Rectal smooth muscle tissue (tissue), 1 donor: Measurements from ENCODE around the gene PHPT1.
A peak's percentile ranks its signal among the peaks of the same experiment; 100 is the strongest.

Experiments
- H3K27ac ChIP-seq: one replicate; pipeline ENCODE4 v1.7.0; 2013; ENCODE audit warnings: low read depth, low read length, inconsistent platforms
- H3K27me3 ChIP-seq: one replicate; pipeline ENCODE4 v1.7.0; 2013; ENCODE audit warnings: low read length; ENCODE audit not compliant: control insufficient read depth, insufficient read depth
- H3K36me3 ChIP-seq: one replicate; pipeline ENCODE4 v1.7.0; 2013; ENCODE audit warnings: low read length; ENCODE audit not compliant: control insufficient read depth, insufficient read depth
- H3K4me1 ChIP-seq: one replicate; pipeline ENCODE4 v1.7.0; 2013; ENCODE audit warnings: low read length; ENCODE audit not compliant: control insufficient read depth, insufficient read depth
- H3K4me3 ChIP-seq: one replicate; pipeline ENCODE4 v1.7.0; 2013; ENCODE audit warnings: low read length
- H3K9ac ChIP-seq: one replicate; pipeline ENCODE4 v1.7.0; 2013; ENCODE audit warnings: low read length

PHPT1 gene

DNA sequence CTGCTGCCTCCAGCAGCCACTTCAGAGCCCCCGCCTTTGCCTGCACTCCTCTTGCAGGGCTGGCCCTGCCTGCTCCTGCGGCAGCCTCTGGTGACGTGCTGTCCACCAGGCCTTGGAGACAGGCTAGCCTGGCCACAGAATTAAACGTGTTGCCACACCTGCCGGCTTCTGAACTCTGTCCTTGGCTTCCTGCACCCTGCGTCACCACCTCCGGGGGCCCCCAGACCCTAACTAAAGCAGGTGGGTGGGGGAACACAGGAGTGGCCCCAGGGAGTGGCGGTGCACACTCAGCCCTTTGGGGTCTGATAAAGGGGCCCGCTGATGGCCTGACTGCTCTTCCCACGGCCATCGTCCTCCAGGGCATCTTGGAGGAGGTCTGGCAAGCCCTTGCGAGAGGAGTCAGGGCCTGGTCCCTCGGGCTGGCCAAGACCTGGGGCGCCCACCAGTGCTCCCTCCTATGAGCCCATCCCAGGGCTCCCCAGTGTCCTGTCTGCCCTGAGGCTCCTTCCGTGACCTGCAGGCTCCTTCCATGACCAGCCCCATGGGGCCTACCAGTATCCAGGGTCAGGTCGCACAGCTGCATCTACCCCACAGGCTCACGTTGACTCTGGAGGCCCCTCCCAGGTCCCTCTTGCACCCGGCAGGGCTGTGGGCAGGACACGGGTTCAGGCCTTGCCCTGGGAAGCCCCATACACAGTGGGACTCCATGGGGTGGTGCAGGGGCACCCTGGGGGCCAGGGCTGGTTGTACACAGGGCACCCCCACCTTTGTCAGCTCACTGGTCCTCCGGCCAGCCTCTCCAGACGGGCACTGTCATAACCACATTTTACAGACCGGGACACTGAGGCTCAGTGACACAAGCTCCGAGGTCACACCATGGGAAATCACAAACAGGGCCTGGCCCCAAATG lies 1.9 kb downstream of the PHPT1 start:
- peaks cover 15% of the 10 kb centered on the region for H3K27me3 ChIP-seq
- peak overlapping the region; percentile 90 for H3K4me3 ChIP-seq
- H3K4me1 ChIP-seq: peaks cover 14% of the 10 kb centered on the region
- H3K9ac ChIP-seq: no peak overlapping the region
- H3K36me3 ChIP-seq: peaks cover 7% of the 10 kb centered on the region
- H3K27ac ChIP-seq: no peak overlapping the region

DNA sequence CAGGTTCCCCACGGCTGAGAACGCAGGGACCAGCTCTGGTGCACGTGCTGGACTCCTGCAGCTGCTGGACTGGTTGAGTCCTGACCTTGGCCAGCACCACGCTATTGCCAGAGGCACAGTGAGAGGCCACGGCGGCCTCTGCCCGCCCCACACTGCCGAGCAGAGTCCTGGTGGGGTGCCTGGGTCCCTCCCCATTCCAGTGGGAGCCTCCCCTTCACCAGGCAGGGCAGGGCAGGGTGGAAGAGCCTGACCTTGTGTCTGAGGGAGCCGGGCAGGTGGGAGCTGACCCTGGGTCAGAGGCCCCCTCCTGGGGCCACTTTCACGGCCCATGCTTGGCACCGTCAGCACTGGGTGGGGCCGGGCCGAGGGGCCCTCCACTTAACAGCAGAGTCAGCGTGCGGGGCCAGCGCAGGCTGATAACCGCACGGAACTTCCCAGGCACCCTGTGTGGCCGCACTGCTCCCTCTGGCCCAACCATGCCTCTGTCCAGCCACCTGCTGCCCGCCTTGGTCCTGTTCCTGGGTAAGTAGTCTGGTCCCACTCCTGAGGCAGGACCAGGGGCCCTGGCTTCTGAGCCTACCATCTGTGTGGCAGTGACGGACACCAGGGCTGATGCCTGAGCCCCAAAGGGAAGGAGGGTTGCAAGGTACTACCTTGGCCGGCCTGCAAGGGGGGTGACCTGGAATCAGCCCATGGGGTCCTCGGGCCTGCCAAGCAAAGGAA lies 2.9 kb downstream of the PHPT1 start, which contains the start of gene MAMDC4:
TSS of gene MAMDC4 (plus strand) at position 406 of the 723 bp plus-strand sequence. CDS start at position 477, 71 bp downstream.
- H3K27me3 ChIP-seq: peaks cover 7% of the 10 kb centered on the region
- H3K4me3 ChIP-seq: no peak within 1 kb of the TSS
- no peak within 1 kb of the TSS for H3K9ac ChIP-seq
- peaks cover 7% of the 10 kb centered on the region for H3K36me3 ChIP-seq
- peaks cover 14% of the 10 kb centered on the region for H3K4me1 ChIP-seq
- H3K27ac ChIP-seq: no peak within 1 kb of the TSS

DNA sequence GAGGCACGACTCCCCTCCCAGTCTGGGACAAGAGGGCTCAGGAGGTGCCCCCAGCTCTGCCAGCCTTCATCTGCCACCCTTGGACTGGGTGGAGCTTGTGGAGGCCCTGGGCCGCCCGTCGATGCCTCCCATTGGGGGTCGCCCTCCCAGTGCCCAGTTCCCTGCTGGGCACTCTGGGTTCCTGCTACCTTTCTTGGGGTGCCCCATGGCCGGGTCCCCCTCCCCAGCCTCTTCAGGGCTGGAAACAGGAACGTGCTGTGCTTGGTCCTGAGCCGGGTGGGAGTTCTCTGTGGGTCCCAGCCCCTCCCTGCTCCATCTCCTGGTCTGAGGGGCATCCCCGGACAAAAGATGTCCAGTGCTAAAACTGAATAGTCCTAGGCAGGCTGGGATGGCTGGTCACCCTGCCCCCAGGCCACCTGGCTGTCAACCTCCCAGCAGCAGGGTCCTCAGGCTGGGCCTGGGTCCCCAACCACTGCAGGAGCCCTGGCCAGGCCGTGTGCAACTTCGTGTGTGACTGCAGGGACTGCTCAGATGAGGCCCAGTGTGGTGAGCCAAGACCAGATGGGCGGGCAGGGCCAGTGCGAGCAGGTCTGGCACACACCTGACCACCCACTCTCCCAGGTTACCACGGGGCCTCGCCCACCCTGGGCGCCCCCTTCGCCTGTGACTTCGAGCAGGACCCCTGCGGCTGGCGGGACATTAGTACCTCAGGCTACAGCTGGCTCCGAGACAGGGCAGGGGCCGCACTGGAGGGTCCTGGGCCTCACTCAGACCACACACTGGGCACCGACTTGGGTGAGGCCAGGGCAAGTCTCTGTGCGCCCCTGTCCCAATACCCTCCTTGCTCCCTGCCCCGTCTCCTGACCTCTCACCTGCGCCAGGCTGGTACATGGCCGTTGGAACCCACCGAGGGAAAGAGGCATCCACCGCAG lies 3.7 kb downstream of the PHPT1 start:
- Histone ChIP-seq H3K27ac (no peak overlapping the region), H3K4me1 (peaks cover 9% of the 10 kb centered on the region), H3K36me3 (peaks cover 7% of the 10 kb centered on the region), H3K27me3 (peaks cover 2% of the 10 kb centered on the region), H3K9ac (no peak overlapping the region), H3K4me3 (no peak overlapping the region)

DNA sequence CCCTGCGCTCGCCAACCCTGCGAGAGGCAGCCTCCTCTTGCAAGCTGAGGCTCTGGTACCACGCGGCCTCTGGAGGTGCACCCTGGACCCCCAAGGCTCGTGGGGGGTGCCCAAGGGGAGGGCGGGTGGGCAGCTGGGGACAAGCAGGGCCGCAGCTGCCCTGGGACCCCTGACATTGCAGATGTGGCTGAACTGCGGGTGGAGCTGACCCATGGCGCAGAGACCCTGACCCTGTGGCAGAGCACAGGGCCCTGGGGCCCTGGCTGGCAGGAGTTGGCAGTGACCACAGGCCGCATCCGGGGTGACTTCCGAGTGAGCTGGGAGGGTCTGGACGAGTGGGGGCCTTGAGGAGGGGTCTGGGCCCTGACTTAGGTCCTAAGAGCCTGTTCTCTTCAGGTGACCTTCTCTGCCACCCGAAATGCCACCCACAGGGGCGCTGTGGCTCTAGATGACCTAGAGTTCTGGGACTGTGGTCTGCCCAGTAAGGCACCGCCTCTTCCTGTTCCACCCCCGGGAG lies 4.4 kb downstream of the PHPT1 start:
- Histone ChIP-seq H3K4me3 (no peak overlapping the region), H3K27ac (no peak overlapping the region), H3K27me3 (no peaks in the 10 kb centered on the region), H3K4me1 (peaks cover 6% of the 10 kb centered on the region), H3K36me3 (peaks cover 7% of the 10 kb centered on the region), H3K9ac (no peak overlapping the region)

DNA sequence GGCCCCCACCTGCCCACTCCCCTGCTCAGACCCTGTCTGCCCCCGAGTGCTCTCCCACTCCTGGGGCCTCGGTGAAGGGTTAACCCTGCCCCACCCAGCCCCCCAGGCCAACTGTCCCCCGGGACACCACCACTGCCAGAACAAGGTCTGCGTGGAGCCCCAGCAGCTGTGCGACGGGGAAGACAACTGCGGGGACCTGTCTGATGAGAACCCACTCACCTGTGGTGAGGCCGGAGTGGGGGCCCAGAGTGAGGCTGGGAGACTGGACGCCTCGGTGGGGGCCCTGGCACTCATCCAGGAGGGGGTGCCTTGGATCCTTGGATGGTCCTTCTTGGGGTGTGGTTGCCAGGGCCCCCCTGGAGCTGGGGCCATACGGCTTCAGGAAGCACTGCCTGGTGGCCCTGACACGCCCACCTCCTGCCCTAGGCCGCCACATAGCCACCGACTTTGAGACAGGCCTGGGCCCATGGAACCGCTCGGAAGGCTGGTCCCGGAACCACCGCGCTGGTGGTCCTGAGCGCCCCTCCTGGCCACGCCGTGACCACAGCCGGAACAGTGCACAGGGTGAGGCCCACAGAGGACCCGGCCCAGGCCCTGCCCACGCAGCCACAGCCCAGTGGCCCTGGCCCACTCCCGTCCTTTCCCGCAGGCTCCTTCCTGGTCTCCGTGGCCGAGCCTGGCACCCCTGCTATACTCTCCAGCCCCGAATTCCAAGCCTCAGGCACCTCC lies 5.1 kb downstream of the PHPT1 start:
- no peak overlapping the region for H3K27ac ChIP-seq
- H3K4me1 ChIP-seq: peaks cover 8% of the 10 kb centered on the region
- no peak overlapping the region for H3K9ac ChIP-seq

DNA sequence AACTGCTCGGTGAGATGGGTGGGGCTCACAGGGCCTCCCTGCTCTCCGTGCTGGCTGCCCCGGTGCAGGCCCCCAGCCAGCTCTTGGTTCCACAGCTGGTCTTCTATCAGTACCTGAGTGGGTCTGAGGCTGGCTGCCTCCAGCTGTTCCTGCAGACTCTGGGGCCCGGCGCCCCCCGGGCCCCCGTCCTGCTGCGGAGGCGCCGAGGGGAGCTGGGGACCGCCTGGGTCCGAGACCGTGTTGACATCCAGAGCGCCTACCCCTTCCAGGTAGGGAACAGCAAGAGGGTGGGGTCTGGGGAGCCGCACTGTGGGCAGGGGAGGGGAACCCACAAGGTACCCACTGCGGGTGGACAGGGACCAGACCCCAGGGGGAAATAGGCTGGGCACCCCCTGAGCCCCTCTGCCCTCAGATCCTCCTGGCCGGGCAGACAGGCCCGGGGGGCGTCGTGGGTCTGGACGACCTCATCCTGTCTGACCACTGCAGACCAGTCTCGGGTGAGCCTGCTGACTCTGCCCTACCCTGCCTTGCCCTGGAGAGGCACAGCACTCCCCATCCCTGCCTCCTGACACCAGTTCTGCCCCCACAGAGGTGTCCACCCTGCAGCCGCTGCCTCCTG lies 5.7 kb downstream of the PHPT1 start:
- H3K27me3 ChIP-seq: no peaks in the 10 kb centered on the region
- H3K4me3 ChIP-seq: no peak overlapping the region
- H3K9ac ChIP-seq: no peak overlapping the region
- H3K4me1 ChIP-seq: peaks cover 9% of the 10 kb centered on the region
- peaks cover 7% of the 10 kb centered on the region for H3K36me3 ChIP-seq
- no peak overlapping the region for H3K27ac ChIP-seq

More for the DNA sequence above, 5.1 kb downstream of the PHPT1 start:
- peaks cover 7% of the 10 kb centered on the region for H3K36me3 ChIP-seq
- no peak overlapping the region for H3K4me3 ChIP-seq
- no peaks in the 10 kb centered on the region for H3K27me3 ChIP-seq

DNA sequence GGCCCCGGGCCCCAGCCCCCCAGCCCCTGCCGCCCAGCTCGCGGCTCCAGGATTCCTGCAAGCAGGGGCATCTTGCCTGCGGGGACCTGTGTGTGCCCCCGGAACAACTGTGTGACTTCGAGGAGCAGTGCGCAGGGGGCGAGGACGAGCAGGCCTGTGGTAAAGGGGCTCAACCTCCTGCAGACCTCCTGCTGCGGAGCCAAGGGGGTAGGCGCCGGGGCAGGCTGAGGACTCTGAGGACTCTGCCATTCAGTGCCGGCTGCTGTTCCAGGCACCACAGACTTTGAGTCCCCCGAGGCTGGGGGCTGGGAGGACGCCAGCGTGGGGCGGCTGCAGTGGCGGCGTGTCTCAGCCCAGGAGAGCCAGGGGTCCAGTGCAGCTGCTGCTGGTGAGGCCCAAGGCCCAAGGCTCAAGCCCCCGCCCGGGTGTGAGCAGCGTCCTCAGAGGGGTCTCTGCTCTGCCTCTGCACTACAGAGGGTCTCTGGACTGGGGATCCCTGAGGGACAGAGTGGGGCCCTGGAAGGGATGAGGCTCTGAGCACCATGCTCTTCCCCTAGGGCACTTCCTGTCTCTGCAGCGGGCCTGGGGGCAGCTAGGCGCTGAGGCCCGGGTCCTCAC lies 6.4 kb downstream of the PHPT1 start:
- no peak overlapping the region for H3K27ac ChIP-seq
- no peak overlapping the region for H3K4me3 ChIP-seq
- H3K4me1 ChIP-seq: peaks cover 4% of the 10 kb centered on the region
- H3K27me3 ChIP-seq: no peaks in the 10 kb centered on the region
- peaks cover 7% of the 10 kb centered on the region for H3K36me3 ChIP-seq
- H3K9ac ChIP-seq: no peak overlapping the region

DNA sequence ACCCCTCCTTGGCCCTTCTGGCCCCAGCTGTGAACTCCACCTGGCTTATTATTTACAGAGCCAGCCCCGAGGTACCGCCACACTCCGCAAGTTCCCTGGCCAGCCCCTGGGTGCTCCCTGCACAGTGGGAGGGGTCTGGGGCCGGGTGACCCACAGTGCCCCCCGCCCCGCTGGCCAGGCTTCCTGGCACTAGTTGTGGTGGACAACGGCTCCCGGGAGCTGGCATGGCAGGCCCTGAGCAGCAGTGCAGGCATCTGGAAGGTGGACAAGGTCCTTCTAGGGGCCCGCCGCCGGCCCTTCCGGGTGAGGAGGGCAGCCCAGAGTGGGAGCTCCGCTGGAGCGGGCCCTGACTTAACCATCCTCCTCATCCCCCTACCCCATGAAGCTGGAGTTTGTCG lies 6.9 kb downstream of the PHPT1 start:
- peaks cover 3% of the 10 kb centered on the region for H3K36me3 ChIP-seq
- peaks cover 4% of the 10 kb centered on the region for H3K4me1 ChIP-seq
- H3K27ac ChIP-seq: no peak overlapping the region
- no peak overlapping the region for H3K9ac ChIP-seq
- H3K4me3 ChIP-seq: no peak overlapping the region
- H3K27me3 ChIP-seq: no peaks in the 10 kb centered on the region

DNA sequence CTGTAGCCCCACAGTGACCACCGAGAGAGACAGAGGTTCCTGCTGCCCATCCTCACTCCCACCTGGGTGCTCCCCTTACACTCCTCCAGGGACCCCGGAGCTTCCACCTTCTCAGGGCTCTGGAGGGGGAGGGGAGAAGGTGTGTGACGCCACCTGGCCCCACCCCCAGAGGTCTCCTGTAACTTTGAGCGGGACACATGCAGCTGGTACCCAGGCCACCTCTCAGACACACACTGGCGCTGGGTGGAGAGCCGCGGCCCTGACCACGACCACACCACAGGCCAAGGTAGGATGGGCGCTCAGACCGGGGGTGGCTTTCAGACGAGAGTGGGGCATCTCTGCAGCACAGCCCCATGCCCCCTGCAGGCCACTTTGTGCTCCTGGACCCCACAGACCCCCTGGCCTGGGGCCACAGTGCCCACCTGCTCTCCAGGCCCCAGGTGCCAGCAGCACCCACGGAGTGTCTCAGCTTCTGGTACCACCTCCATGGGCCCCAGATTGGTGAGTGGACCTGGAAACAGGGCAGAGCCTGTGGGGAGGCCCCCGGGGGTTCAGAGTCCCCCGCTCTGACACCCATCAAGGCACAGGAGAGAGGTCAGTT lies 7.4 kb downstream of the PHPT1 start:
- H3K27me3 ChIP-seq: no peaks in the 10 kb centered on the region
- no peak overlapping the region for H3K9ac ChIP-seq
- peaks cover 4% of the 10 kb centered on the region for H3K4me1 ChIP-seq
- H3K4me3 ChIP-seq: no peak overlapping the region
- no peak overlapping the region for H3K27ac ChIP-seq
- no peaks in the 10 kb centered on the region for H3K36me3 ChIP-seq

DNA sequence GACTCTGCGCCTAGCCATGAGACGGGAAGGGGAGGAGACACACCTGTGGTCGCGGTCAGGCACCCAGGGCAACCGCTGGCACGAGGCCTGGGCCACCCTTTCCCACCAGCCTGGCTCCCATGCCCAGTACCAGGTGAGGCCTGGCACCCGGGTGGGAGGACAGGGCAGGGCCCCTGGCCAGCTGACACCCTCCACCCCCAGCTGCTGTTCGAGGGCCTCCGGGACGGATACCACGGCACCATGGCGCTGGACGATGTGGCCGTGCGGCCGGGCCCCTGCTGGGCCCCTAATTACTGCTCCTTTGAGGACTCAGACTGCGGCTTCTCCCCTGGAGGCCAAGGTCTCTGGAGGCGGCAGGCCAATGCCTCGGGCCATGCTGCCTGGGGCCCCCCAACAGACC lies 8.0 kb downstream of the PHPT1 start:
- Histone ChIP-seq H3K4me1 (peaks cover 4% of the 10 kb centered on the region), H3K27ac (no peak overlapping the region), H3K27me3 (no peaks in the 10 kb centered on the region), H3K36me3 (peaks cover 5% of the 10 kb centered on the region), H3K9ac (no peak overlapping the region), H3K4me3 (no peak overlapping the region)
